TTC549 (cell line): ENCODE data around the gene TUFT1.
A peak's percentile ranks its signal among the peaks of the same experiment; 100 is the strongest.

Source experiments
- FAIRE-seq: peaks from 2 replicates; lab custom pipeline; 2012; peaks lifted over from hg19 to GRCh38; lab: Jason Lieb, UNC

Gene TUFT1

GRCh38 chr1:151540021-151540981 lies at the start of gene TUFT1:
TUFT1 (plus strand) TSS chr1:151540309; CDS start chr1:151540367, 58 bp downstream.
- FAIRE-seq = no peak

- FAIRE-seq = no peak
Measured at GRCh38 chr1:151491641-151492040, 48.5 kb upstream of the TUFT1 start.

- no peak for FAIRE-seq
Measured at GRCh38 chr1:151492120-151492519, 48.0 kb upstream of the TUFT1 start.

GRCh38 chr1:151493042-151493441 lies 47.1 kb upstream of the TUFT1 start:
- FAIRE-seq = no peak

GRCh38 chr1:151494741-151495281 lies 45.3 kb upstream of the TUFT1 start:
- no peak for FAIRE-seq

GRCh38 chr1:151495316-151495715 lies 44.8 kb upstream of the TUFT1 start:
- no peak for FAIRE-seq

- no peak for FAIRE-seq
Measured at GRCh38 chr1:151499365-151499764, 40.7 kb upstream of the TUFT1 start.

GRCh38 chr1:151499930-151500329 lies 40.2 kb upstream of the TUFT1 start:
- FAIRE-seq = no peak

- no peak for FAIRE-seq
Measured at GRCh38 chr1:151501474-151501873, 38.6 kb upstream of the TUFT1 start.

- FAIRE-seq = no peak
Measured at GRCh38 chr1:151502035-151502700, 37.9 kb upstream of the TUFT1 start.

- no peak for FAIRE-seq
Measured at GRCh38 chr1:151502859-151503780, 37.0 kb upstream of the TUFT1 start.

GRCh38 chr1:151504252-151504651 lies 35.9 kb upstream of the TUFT1 start:
- no peak for FAIRE-seq

- FAIRE-seq = no peak
Measured at GRCh38 chr1:151504759-151505158, 35.4 kb upstream of the TUFT1 start.

GRCh38 chr1:151508833-151509232 lies 31.3 kb upstream of the TUFT1 start:
- no peak for FAIRE-seq

- FAIRE-seq = no peak
Measured at GRCh38 chr1:151509350-151510019, 30.6 kb upstream of the TUFT1 start.

- no peak for FAIRE-seq
Measured at GRCh38 chr1:151510020-151510405, 30.1 kb upstream of the TUFT1 start.

GRCh38 chr1:151510614-151510956 lies 29.5 kb upstream of the TUFT1 start:
- no peak for FAIRE-seq

- peak; percentile 50 for FAIRE-seq
Measured at GRCh38 chr1:151510957-151511635, 29.0 kb upstream of the TUFT1 start, which contains the start of gene CGN. CGN (plus strand) TSS chr1:151511387; CDS start chr1:151518520, 7,133 bp downstream.

GRCh38 chr1:151511636-151512215 lies 28.4 kb upstream of the TUFT1 start:
- FAIRE-seq = no peak

- no peak for FAIRE-seq
Measured at GRCh38 chr1:151512326-151512725, 27.8 kb upstream of the TUFT1 start.
